HT1080 (cell line): ENCODE measurements around the gene EDDM3A. TPM values are rescaled to one million over a fixed set of nuclear protein-coding genes. Genes with fewer than 3 reads are reported as not detected.

Experiments
- DNase-seq: peaks from one replicate; pipeline ENCODE4 v3.0.0-alpha.2; 2015; ENCODE audit warnings: low read depth
- total RNA-seq: library from RNA; depleted of rRNA; stranded (reverse); fragments of >200 nt; shearing (Covaris generic); gene quantifications from 2 replicates; pipeline ENCODE4 v1.2.3, GENCODE V29; 2014; rRNA removed

EDDM3A gene
- total RNA-seq, 1 experiment from 2014 or later: not detected

- no peak for DNase-seq
Measured at GRCh38 chr14:20782280-20782890, 36.7 kb downstream of the EDDM3A start.

- DNase-seq: no peak
Measured at GRCh38 chr14:20787025-20787424, 41.3 kb downstream of the EDDM3A start.

- DNase-seq: no peak
Measured at GRCh38 chr14:20789230-20789813, 43.6 kb downstream of the EDDM3A start.

GRCh38 chr14:20790464-20791116, 44.9 kb downstream of the EDDM3A start:
- no peak for DNase-seq

GRCh38 chr14:20791187-20791586, 45.5 kb downstream of the EDDM3A start:
- no peak for DNase-seq

GRCh38 chr14:20791597-20791996, 45.9 kb downstream of the EDDM3A start:
- no peak for DNase-seq

- no peak for DNase-seq
Measured at GRCh38 chr14:20792556-20792955, 46.9 kb downstream of the EDDM3A start.

- DNase-seq: no peak
Measured at GRCh38 chr14:20794644-20795369, 49.1 kb downstream of the EDDM3A start.

- DNase-seq: no peak
Measured at GRCh38 chr14:20797164-20797563, 51.5 kb downstream of the EDDM3A start.

Other genes starting within 250 kb of the EDDM3A start
- not detected in 2 replicates for gene RNASE10, start 240.3 kb upstream of the EDDM3A start, total RNA-seq
- not detected in 2 replicates for gene RNASE9, start 184.8 kb upstream of the EDDM3A start, total RNA-seq
- gene RNASE11, start 157.9 kb upstream of the EDDM3A start, total RNA-seq: not detected in 2 replicates
- gene RNASE12, start 154.5 kb upstream of the EDDM3A start, total RNA-seq: not detected in 2 replicates
- gene OR6S1, start 104.2 kb upstream of the EDDM3A start, total RNA-seq: not detected in 2 replicates
- gene RNASE4, start 61.3 kb upstream of the EDDM3A start, total RNA-seq: 0.82 and 0.87 TPM in 2 replicates
- gene ANG, start 57.1 kb upstream of the EDDM3A start, total RNA-seq: 0.33 and 0.77 TPM in 2 replicates
- not detected in 2 replicates for gene EDDM3B, start 22.5 kb downstream of the EDDM3A start, total RNA-seq
- not detected in 2 replicates for gene RNASE6, start 35.4 kb downstream of the EDDM3A start, total RNA-seq
- gene RNASE1, start 57.0 kb downstream of the EDDM3A start, total RNA-seq: 1.0 and 1.1 TPM in 2 replicates
- not detected in 2 replicates for gene RNASE3, start 145.5 kb downstream of the EDDM3A start, total RNA-seq
- gene RNASE2, start 209.6 kb downstream of the EDDM3A start, total RNA-seq: not detected in 2 replicates
- 100 and 101 TPM in 2 replicates for gene METTL17, start 244.1 kb downstream of the EDDM3A start, total RNA-seq